Measurements from ENCODE around the gene NECTIN1. TPM values are rescaled to one million over a fixed set of nuclear protein-coding genes. Genes with fewer than 3 reads are reported as not detected.
A peak's percentile ranks its signal among the peaks of the same experiment; 100 is the strongest.

The NECTIN1 gene
- total and polyA plus RNA-seq, 2 of the 13 experiments (the other 11 are each of a cell fraction or from before 2014, with no cell fraction given) = 3.9 to 7.3 TPM

DNA sequence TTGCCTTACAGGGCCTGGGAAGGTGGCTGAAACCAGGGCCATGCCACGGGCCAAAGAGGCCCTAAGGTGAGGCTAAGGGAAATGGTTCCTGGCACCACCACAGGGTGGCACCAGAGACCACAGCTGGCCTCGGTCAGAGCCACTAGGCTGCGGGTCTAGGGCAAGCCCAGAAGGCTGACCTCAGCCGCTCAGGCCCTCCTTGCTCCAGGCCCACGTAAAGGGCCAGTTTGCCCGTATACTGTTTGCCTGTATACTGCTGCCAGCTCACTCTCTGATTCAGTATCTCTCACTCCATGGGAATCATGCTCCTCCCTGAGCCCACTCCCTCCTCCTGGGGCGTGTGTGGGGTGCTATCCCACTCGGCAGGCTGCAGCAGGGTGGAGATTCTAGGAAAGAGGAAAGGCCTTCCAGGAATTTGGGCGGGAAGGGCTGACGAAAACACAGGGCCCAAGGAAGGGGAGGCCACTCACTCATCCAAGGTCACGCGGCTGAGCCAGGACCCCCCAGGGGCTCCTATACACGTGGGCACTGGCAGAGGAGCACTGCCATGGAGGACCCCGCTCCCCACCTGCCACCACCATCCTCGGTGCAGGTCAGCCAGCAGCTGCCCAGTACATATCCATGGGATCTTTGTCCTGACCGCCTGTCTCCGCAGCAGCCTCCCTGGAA, 62.4 kb downstream of the NECTIN1 start (continued):
- TF ChIP-seq, protein P1, sequence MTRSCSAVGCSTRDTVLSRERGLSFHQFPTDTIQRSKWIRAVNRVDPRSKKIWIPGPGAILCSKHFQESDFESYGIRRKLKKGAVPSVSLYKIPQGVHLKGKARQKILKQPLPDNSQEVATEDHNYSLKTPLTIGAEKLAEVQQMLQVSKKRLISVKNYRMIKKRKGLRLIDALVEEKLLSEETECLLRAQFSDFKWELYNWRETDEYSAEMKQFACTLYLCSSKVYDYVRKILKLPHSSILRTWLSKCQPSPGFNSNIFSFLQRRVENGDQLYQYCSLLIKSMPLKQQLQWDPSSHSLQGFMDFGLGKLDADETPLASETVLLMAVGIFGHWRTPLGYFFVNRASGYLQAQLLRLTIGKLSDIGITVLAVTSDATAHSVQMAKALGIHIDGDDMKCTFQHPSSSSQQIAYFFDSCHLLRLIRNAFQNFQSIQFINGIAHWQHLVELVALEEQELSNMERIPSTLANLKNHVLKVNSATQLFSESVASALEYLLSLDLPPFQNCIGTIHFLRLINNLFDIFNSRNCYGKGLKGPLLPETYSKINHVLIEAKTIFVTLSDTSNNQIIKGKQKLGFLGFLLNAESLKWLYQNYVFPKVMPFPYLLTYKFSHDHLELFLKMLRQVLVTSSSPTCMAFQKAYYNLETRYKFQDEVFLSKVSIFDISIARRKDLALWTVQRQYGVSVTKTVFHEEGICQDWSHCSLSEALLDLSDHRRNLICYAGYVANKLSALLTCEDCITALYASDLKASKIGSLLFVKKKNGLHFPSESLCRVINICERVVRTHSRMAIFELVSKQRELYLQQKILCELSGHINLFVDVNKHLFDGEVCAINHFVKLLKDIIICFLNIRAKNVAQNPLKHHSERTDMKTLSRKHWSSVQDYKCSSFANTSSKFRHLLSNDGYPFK (CRISPR knock-in tag; IDR thresholded peaks at IDR 0.05; ENCODE audit: borderline replicate concordance) = no peak
- TF ChIP-seq MEIS1 (CRISPR knock-in tag; IDR thresholded peaks at IDR 0.05; ENCODE audit: borderline replicate concordance) = no peak
- TF ChIP-seq ZNF577 (CRISPR knock-in tag; IDR thresholded peaks at IDR 0.05; ENCODE audit: borderline replicate concordance, low read depth) = no peak
- no peak for TF ChIP-seq U2AF2 (IDR thresholded peaks at IDR 0.05; ENCODE audit: low read depth, low read length)
- TF ChIP-seq ZSCAN20 (CRISPR knock-in tag; IDR thresholded peaks at IDR 0.05; ENCODE audit: borderline replicate concordance) = no peak
- TF ChIP-seq, protein P2, sequence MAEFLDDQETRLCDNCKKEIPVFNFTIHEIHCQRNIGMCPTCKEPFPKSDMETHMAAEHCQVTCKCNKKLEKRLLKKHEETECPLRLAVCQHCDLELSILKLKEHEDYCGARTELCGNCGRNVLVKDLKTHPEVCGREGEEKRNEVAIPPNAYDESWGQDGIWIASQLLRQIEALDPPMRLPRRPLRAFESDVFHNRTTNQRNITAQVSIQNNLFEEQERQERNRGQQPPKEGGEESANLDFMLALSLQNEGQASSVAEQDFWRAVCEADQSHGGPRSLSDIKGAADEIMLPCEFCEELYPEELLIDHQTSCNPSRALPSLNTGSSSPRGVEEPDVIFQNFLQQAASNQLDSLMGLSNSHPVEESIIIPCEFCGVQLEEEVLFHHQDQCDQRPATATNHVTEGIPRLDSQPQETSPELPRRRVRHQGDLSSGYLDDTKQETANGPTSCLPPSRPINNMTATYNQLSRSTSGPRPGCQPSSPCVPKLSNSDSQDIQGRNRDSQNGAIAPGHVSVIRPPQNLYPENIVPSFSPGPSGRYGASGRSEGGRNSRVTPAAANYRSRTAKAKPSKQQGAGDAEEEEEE (CRISPR knock-in tag; IDR thresholded peaks at IDR 0.05; ENCODE audit: borderline replicate concordance) = no peak
- TF ChIP-seq ZNF451 (CRISPR knock-in tag; IDR thresholded peaks at IDR 0.05) = no peak
- peak; percentile 31; the same call in 1 of the 3 replicates for TF ChIP-seq MXI1 (IDR thresholded peaks at IDR 0.05; ENCODE audit: borderline replicate concordance, low read depth, low read length)
- TF ChIP-seq SSRP1 (CRISPR knock-in tag; IDR thresholded peaks at IDR 0.05) = no peak
- TF ChIP-seq ZNF235 (CRISPR knock-in tag; IDR thresholded peaks at IDR 0.05; ENCODE audit: borderline replicate concordance) = no peak
- TF ChIP-seq, protein P3, sequence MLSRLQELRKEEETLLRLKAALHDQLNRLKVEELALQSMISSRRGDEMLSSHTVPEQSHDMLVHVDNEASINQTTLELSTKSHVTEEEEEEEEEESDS (CRISPR knock-in tag; IDR thresholded peaks at IDR 0.05; ENCODE audit: borderline replicate concordance) = no peak
- no peak for TF ChIP-seq SYNCRIP (IDR thresholded peaks at IDR 0.05; ENCODE audit: insufficient read depth, low read depth, low read length)
- no peak for TF ChIP-seq NFIB (CRISPR knock-in tag; IDR thresholded peaks at IDR 0.05; ENCODE audit: borderline replicate concordance)
- TF ChIP-seq NCOA2 (CRISPR knock-in tag; IDR thresholded peaks at IDR 0.05) = no peak
- TF ChIP-seq ZC3H4 (CRISPR knock-in tag; IDR thresholded peaks at IDR 0.05; ENCODE audit: borderline replicate concordance) = no peak
- TF ChIP-seq CEBPB (IDR thresholded peaks at IDR 0.05; ENCODE audit: borderline replicate concordance, low read depth, low read length) = no peak
- TF ChIP-seq ZNF282 (IDR thresholded peaks at IDR 0.05; ENCODE audit: partially characterized antibody) = no peak
- TF ChIP-seq RFX1 (IDR thresholded peaks at IDR 0.05) = no peak
- no peak for TF ChIP-seq SIN3A (IDR thresholded peaks at IDR 0.05; ENCODE audit: borderline replicate concordance, low read depth, low read length)
- TF ChIP-seq, protein P4, sequence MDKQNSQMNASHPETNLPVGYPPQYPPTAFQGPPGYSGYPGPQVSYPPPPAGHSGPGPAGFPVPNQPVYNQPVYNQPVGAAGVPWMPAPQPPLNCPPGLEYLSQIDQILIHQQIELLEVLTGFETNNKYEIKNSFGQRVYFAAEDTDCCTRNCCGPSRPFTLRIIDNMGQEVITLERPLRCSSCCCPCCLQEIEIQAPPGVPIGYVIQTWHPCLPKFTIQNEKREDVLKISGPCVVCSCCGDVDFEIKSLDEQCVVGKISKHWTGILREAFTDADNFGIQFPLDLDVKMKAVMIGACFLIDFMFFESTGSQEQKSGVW (CRISPR knock-in tag; IDR thresholded peaks at IDR 0.05; ENCODE audit: borderline replicate concordance) = no peak
- TF ChIP-seq KDM2A (CRISPR knock-in tag; IDR thresholded peaks at IDR 0.05; ENCODE audit: borderline replicate concordance, low read depth) = peak; percentile 64; the same call in 1 of the 2 replicates
- no peak for TF ChIP-seq XBP1 (CRISPR knock-in tag; IDR thresholded peaks at IDR 0.05)
- peak; percentile 66; the same call in 1 of the 2 replicates for TF ChIP-seq ZBTB38 (CRISPR knock-in tag; IDR thresholded peaks at IDR 0.05)
- TF ChIP-seq ZSCAN30 (CRISPR knock-in tag; IDR thresholded peaks at IDR 0.05) = no peak
- TF ChIP-seq, protein P5, sequence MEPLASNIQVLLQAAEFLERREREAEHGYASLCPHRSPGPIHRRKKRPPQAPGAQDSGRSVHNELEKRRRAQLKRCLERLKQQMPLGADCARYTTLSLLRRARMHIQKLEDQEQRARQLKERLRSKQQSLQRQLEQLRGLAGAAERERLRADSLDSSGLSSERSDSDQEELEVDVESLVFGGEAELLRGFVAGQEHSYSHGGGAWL (CRISPR knock-in tag; IDR thresholded peaks at IDR 0.05) = 0 out of 2 replicates have a peak, but pooled peaks have one; percentile 39

All from HepG2 (cell line).